ENCODE data around the gene TREML4. TPM values are rescaled to one million over a fixed set of nuclear protein-coding genes. Genes with fewer than 3 reads are reported as not detected.

Gene TREML4
- total RNA-seq (not detected), polyA plus RNA-seq (not detected)

- no peak within 1 kb of the TSS for H3K4me3 ChIP-seq (ENCODE audit: low read length in 2 of 2)
- Mint-ChIP-seq H3K4me3 (no peak within 1 kb of the TSS), H3K9me3 (peaks cover 0 to 1% (median 0%) of the 10 kb centered on the region in 8 donors), H3K4me1 (peaks cover 0 to 1% (median 0%) of the 10 kb centered on the region in 4 donors), H3K27me3 (peaks cover 4 to 27% of the 10 kb centered on the region in 2 donors), H3K27ac (peak within 1 kb of the TSS in 3 of 7 donors; percentile 42 to 47 (median 44)), H3K36me3 (no peaks in the 10 kb centered on the region)
- H3K4me1 ChIP-seq (ENCODE audit: insufficient read depth, low read length): no peaks in the 10 kb centered on the region
- ChIA-PET POLR2A (ENCODE audit: partially characterized antibody) (no interaction called here), CTCF (ENCODE audit: partially characterized antibody) (no interaction called here)
- H3K9me3 ChIP-seq (ENCODE audit: control insufficient read depth in 1 of 2, low read length in 2 of 2): no peaks in the 10 kb centered on the region
- H3K27ac ChIP-seq (ENCODE audit: low read depth, low read length): no peak within 1 kb of the TSS
- DNase-seq: no peak
- intact Hi-C loops (cut with micrococcal nuclease): no loop called here
- no peaks in the 10 kb centered on the region for H3K36me3 ChIP-seq (ENCODE audit: insufficient read depth, low read length)
- no peaks in the 10 kb centered on the region for H3K27me3 ChIP-seq (ENCODE audit: insufficient read depth, low read length)
Measured at GRCh38 chr6:41228096-41228495, at the start of gene TREML4. TREML4 (plus strand) TSS chr6:41228349; CDS start chr6:41228428, 79 bp downstream.

- Histone ChIP-seq H3K27ac (ENCODE audit: low read depth, low read length) (no peak overlapping the region), H3K4me3 (ENCODE audit: low read length in 2 of 2) (no peak overlapping the region), H3K27me3 (ENCODE audit: insufficient read depth, low read length) (no peaks in the 10 kb centered on the region), H3K36me3 (ENCODE audit: insufficient read depth, low read length) (no peaks in the 10 kb centered on the region), H3K9me3 (ENCODE audit: control insufficient read depth in 1 of 2, low read length in 2 of 2) (no peaks in the 10 kb centered on the region), H3K4me1 (ENCODE audit: insufficient read depth, low read length) (peaks cover 7% of the 10 kb centered on the region)
- no peaks in the 10 kb centered on the region for H3K36me3 Mint-ChIP-seq
- H3K4me3 Mint-ChIP-seq: no peak overlapping the region
- peaks cover 8 to 9% of the 10 kb centered on the region in 2 donors for H3K27me3 Mint-ChIP-seq
- intact Hi-C loops (cut with micrococcal nuclease): no loop called here
- H3K27ac Mint-ChIP-seq: no peak overlapping the region
- ChIA-PET CTCF (ENCODE audit: partially characterized antibody) (interaction anchor here (1.3 kb wide), 1 partner anchor 10 kb away, joined by 3 read pairs; no protein-coding TSS in a partner anchor), POLR2A (ENCODE audit: partially characterized antibody) (no interaction called here)
- no peak for DNase-seq
- peaks cover 0 to 2% (median 0%) of the 10 kb centered on the region in 8 donors for H3K9me3 Mint-ChIP-seq
- H3K4me1 Mint-ChIP-seq: peaks cover 5 to 9% (median 7%) of the 10 kb centered on the region in 4 donors
Measured at GRCh38 chr6:41179163-41179562, 49.0 kb upstream of the TREML4 start.

GRCh38 chr6:41181566-41181965 is 46.6 kb upstream of the TREML4 start:
- H3K36me3 Mint-ChIP-seq: no peaks in the 10 kb centered on the region
- peaks cover 7% of the 10 kb centered on the region for H3K4me1 ChIP-seq (ENCODE audit: insufficient read depth, low read length)
- H3K9me3 ChIP-seq (ENCODE audit: control insufficient read depth in 1 of 2, low read length in 2 of 2): no peaks in the 10 kb centered on the region
- H3K27ac ChIP-seq (ENCODE audit: low read depth, low read length): no peak overlapping the region
- ChIA-PET CTCF (ENCODE audit: partially characterized antibody) (interaction anchor here (0.8 to 4.1 kb wide), 20 partner anchors 10 to 184 kb away, joined by 3 to 37 read pairs (median 5); partner anchors contain the start of genes TREML2 and UNC5CL), POLR2A (ENCODE audit: partially characterized antibody) (interaction anchor here (1.6 kb wide), 1 partner anchor 19 kb away, joined by 7 read pairs; the partner anchor contains the start of gene TREML2)
- H3K36me3 ChIP-seq (ENCODE audit: insufficient read depth, low read length): no peaks in the 10 kb centered on the region
- no peak for DNase-seq
- no peak overlapping the region for H3K4me3 Mint-ChIP-seq
- no peaks in the 10 kb centered on the region for H3K27me3 ChIP-seq (ENCODE audit: insufficient read depth, low read length)
- no peak overlapping the region for H3K4me3 ChIP-seq (ENCODE audit: low read length in 2 of 2)
- peaks cover 7 to 10% (median 8%) of the 10 kb centered on the region in 4 donors for H3K4me1 Mint-ChIP-seq
- H3K27ac Mint-ChIP-seq: peak overlapping the region in 1 of 7 donors; percentile 76
- intact Hi-C loops (cut with micrococcal nuclease): loop anchor here (5.0 kb wide), 1 partner anchor 1834 kb away; no protein-coding TSS in a partner anchor
- H3K27me3 Mint-ChIP-seq: peaks cover 6 to 9% of the 10 kb centered on the region in 2 donors
- no peaks in the 10 kb centered on the region for H3K9me3 Mint-ChIP-seq

- peaks cover 7% of the 10 kb centered on the region for H3K4me1 ChIP-seq (ENCODE audit: insufficient read depth, low read length)
- H3K27me3 ChIP-seq (ENCODE audit: insufficient read depth, low read length): no peaks in the 10 kb centered on the region
- H3K4me3 ChIP-seq (ENCODE audit: low read length in 2 of 2): no peak overlapping the region
- Mint-ChIP-seq H3K27ac (peak overlapping the region in 1 of 7 donors; percentile 2), H3K27me3 (peaks cover 3 to 6% of the 10 kb centered on the region in 2 donors), H3K9me3 (no peaks in the 10 kb centered on the region), H3K4me3 (no peak overlapping the region), H3K36me3 (no peaks in the 10 kb centered on the region), H3K4me1 (peaks cover 7 to 14% (median 10%) of the 10 kb centered on the region in 4 donors)
- ChIA-PET POLR2A (ENCODE audit: partially characterized antibody) (interaction anchor here (1.6 kb wide), 1 partner anchor 18 kb away, joined by 7 read pairs; the partner anchor contains the start of gene TREML2), CTCF (ENCODE audit: partially characterized antibody) (interaction anchor here (0.8 to 4.1 kb wide), 32 partner anchors 10 to 234 kb away, joined by 3 to 37 read pairs (median 4); partner anchors contain the start of genes TREML2 and UNC5CL)
- peak; percentile 47 to 65 (median 56) for DNase-seq
- H3K36me3 ChIP-seq (ENCODE audit: insufficient read depth, low read length): no peaks in the 10 kb centered on the region
- intact Hi-C loops (cut with micrococcal nuclease): loop anchor here (1.0 to 5.0 kb wide), 4 partner anchors 90 to 1835 kb away; partner anchors contain the start of genes NFYA and OARD1
- no peaks in the 10 kb centered on the region for H3K9me3 ChIP-seq (ENCODE audit: control insufficient read depth in 1 of 2, low read length in 2 of 2)
- H3K27ac ChIP-seq (ENCODE audit: low read depth, low read length): no peak overlapping the region
Measured at GRCh38 chr6:41182069-41183034, 45.8 kb upstream of the TREML4 start.

- H3K4me3 ChIP-seq (ENCODE audit: low read length in 2 of 2): no peak overlapping the region
- no peaks in the 10 kb centered on the region for H3K27me3 Mint-ChIP-seq
Measured at GRCh38 chr6:41184761-41185160, 43.4 kb upstream of the TREML4 start.

GRCh38 chr6:41186031-41186562 is 42.1 kb upstream of the TREML4 start:
- Histone ChIP-seq H3K9me3 (ENCODE audit: control insufficient read depth in 1 of 2, low read length in 2 of 2) (no peaks in the 10 kb centered on the region), H3K36me3 (ENCODE audit: insufficient read depth, low read length) (no peaks in the 10 kb centered on the region), H3K27me3 (ENCODE audit: insufficient read depth, low read length) (no peaks in the 10 kb centered on the region), H3K27ac (ENCODE audit: low read depth, low read length) (no peak overlapping the region), H3K4me3 (ENCODE audit: low read length in 2 of 2) (no peak overlapping the region), H3K4me1 (ENCODE audit: insufficient read depth, low read length) (peaks cover 18% of the 10 kb centered on the region)
- no peaks in the 10 kb centered on the region for H3K27me3 Mint-ChIP-seq
- peaks cover 0 to 14% of the 10 kb centered on the region in 2 donors for H3K36me3 Mint-ChIP-seq
- DNase-seq: no peak
- H3K4me3 Mint-ChIP-seq: no peak overlapping the region
- CTCF ChIA-PET (ENCODE audit: partially characterized antibody): interaction anchor here (1.0 to 1.2 kb wide), 3 partner anchors 9 to 146 kb away, joined by 3 to 4 read pairs (median 4); no protein-coding TSS in a partner anchor
- H3K4me1 Mint-ChIP-seq: peaks cover 17 to 20% (median 18%) of the 10 kb centered on the region in 4 donors
- H3K9me3 Mint-ChIP-seq: peaks cover 0 to 9% (median 3%) of the 10 kb centered on the region in 8 donors
- intact Hi-C loops (cut with micrococcal nuclease): no loop called here
- peak overlapping the region in 3 of 7 donors; percentile 4 to 79 (median 23) for H3K27ac Mint-ChIP-seq
- POLR2A ChIA-PET (ENCODE audit: partially characterized antibody): no interaction called here

More at GRCh38 chr6:41184761-41185160, 43.4 kb upstream of the TREML4 start:
- Mint-ChIP-seq H3K36me3 (peaks cover 0 to 5% of the 10 kb centered on the region in 2 donors), H3K27ac (peak overlapping the region in 2 of 7 donors; percentile 79 to 83), H3K4me3 (no peak overlapping the region), H3K4me1 (peaks cover 14 to 20% (median 18%) of the 10 kb centered on the region in 4 donors), H3K9me3 (peaks cover 0 to 4% (median 0%) of the 10 kb centered on the region in 8 donors)
- Histone ChIP-seq H3K4me1 (ENCODE audit: insufficient read depth, low read length) (peaks cover 18% of the 10 kb centered on the region), H3K36me3 (ENCODE audit: insufficient read depth, low read length) (no peaks in the 10 kb centered on the region), H3K27ac (ENCODE audit: low read depth, low read length) (no peak overlapping the region), H3K27me3 (ENCODE audit: insufficient read depth, low read length) (no peaks in the 10 kb centered on the region), H3K9me3 (ENCODE audit: control insufficient read depth in 1 of 2, low read length in 2 of 2) (no peaks in the 10 kb centered on the region)
- CTCF ChIA-PET (ENCODE audit: partially characterized antibody): interaction anchor here (1.1 to 4.1 kb wide), 2 partner anchors 9 to 11 kb away, joined by 3 to 26 read pairs; no protein-coding TSS in a partner anchor
- no peak for DNase-seq
- POLR2A ChIA-PET (ENCODE audit: partially characterized antibody): no interaction called here
- intact Hi-C loops (cut with micrococcal nuclease): loop anchor here (5.0 kb wide), 1 partner anchor 1837 kb away; no protein-coding TSS in a partner anchor

Data from CD4-positive, alpha-beta memory T cell (primary cell).